GM13977 (cell line): ENCODE results near the gene KLB.

Source experiments
- DNase-seq: peaks from one replicate; pipeline ENCODE4 v3.0.0; 2012; ENCODE audit warnings: low spot score
- CTCF ChIP-seq: IDR thresholded peaks from 2 replicates; pipeline ENCODE4 v1.5.1; 2012; ENCODE audit warnings: mild to moderate bottlenecking, control low read depth; ENCODE audit not compliant: insufficient read depth; ENCODE audit errors: extremely low read depth, missing control alignments
- in situ Hi-C: fragments of 300-500 bp; cut with MboI; formaldehyde crosslinking; loops from one replicate; pipeline ENCODE4 v1.12.0; 2022; ENCODE audit warnings: low sequenced_read_pairs, low pct_unique_long_range_greater_than_20kb, mixed read lengths, inconsistent platforms; ENCODE audit not compliant: unreplicated experiment

KLB gene

DNA sequence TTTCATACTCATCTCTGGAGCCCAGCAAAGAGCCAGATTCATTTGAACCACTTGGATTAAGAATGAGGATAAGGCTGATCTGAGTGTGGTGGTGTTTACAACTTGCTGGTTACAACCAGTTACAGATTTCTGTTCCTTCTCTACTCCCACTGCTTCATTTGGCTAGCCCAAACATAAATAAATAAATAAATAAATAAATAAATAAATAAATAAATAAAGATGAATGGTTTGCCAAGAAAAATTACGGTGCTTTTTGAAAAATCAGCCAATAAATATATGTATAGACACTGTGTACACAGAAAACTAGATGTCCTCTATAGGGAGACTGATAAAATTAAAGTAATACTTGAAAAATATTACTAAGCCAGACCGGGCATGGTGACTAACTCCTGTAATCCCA is 34.9 kb downstream of the KLB start:
- DNase-seq = no peak
- no peak for TF ChIP-seq CTCF
- in situ Hi-C loops = loop anchor here (25.0 kb wide), 1 partner anchor 554 kb away; no protein-coding TSS in a partner anchor

DNA sequence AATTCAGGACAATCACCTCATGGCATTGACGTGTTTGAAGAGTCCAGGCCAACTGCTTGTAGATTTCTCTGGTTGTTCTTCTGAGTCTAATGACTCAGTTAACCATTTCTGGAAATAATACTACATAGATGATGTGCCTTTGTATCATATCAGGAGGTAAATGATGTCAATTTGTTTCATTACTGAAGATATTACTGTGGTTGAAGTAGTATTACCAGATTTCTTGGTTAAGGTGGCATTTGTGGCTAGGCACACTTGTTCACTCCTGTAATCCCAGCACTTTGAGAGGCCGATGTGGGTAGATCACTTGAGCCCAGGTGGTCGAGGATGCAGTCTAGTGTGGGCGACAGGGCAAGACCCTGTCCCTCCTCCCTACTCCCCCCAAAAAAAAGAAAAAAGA is 36.3 kb downstream of the KLB start:
- no peak for TF ChIP-seq CTCF
- DNase-seq = no peak
- in situ Hi-C loops = loop anchor here (25.0 kb wide), 1 partner anchor 556 kb away; no protein-coding TSS in a partner anchor

- in situ Hi-C loops = loop anchor here (25.0 kb wide), 1 partner anchor 559 kb away; no protein-coding TSS in a partner anchor
- DNase-seq = no peak
- no peak for TF ChIP-seq CTCF
Measured at GRCh38 chr4:39446483-39446841, 39.7 kb downstream of the KLB start.

- TF ChIP-seq CTCF = peak; percentile 44
- in situ Hi-C loops = loop anchor here (25.0 kb wide), 1 partner anchor 560 kb away; no protein-coding TSS in a partner anchor
- DNase-seq = peak; percentile 81
Measured at GRCh38 chr4:39446842-39447573, 40.3 kb downstream of the KLB start.

DNA sequence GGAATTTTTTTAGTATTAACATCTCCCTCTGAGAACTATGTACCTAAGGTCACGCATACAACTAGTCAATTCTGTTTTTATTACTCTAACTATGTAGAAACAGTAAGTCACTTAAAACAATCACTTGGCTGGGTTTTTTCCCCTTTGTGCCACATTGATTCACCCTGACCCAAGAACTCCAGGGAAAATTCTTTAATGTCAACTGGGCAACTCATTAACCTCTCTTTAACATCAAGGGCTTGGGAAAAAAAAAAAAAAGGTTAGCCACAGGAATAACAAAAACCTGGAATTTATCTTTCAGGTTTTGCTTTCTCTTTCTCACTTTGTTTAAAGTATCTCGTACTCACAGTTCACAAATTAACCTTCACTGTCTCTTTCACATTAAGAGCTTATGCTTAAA is 43.9 kb downstream of the KLB start:
- DNase-seq = no peak
- in situ Hi-C loops = loop anchor here (25.0 kb wide), 1 partner anchor 862 kb away; no protein-coding TSS in a partner anchor
- no peak for TF ChIP-seq CTCF

- no peak for TF ChIP-seq CTCF
- no peak for DNase-seq
- in situ Hi-C loops = loop anchor here (25.0 kb wide), 1 partner anchor 861 kb away; no protein-coding TSS in a partner anchor
Measured at GRCh38 chr4:39451423-39452023, 44.8 kb downstream of the KLB start.
